OCI-LY1 (cell line): Measurements from ENCODE around the gene GMEB2.

Experiments used
- H2AFZ ChIP-seq: fragments of 200-600 bp; sonication (generic), shearing (Covaris generic); 2 replicates; pipeline ENCODE4 v1.6.0; 2014; ENCODE audit warnings: antibody characterized with exemption, mild to moderate bottlenecking, low read length
- H3F3A ChIP-seq: fragments of 200-600 bp; sonication (generic), shearing (Covaris generic); 2 replicates; pipeline ENCODE4 v1.6.0; 2014; ENCODE audit warnings: mild to moderate bottlenecking, antibody characterized with exemption, low read length, moderate library complexity; ENCODE audit not compliant: insufficient read depth
- H3K27ac ChIP-seq: fragments of 200-600 bp; sonication (generic); 2 replicates; pipeline ENCODE4 v1.5.1; 2014; ENCODE audit warnings: low read length, mixed run types, mild to moderate bottlenecking, low read depth; ENCODE audit not compliant: poor library complexity, severe bottlenecking
- H3K27me3 ChIP-seq: fragments of 200-600 bp; sonication (generic); 2 replicates; pipeline ENCODE4 v1.6.0; 2014; ENCODE audit warnings: antibody characterized with exemption, mild to moderate bottlenecking, low read length, moderate library complexity; ENCODE audit not compliant: insufficient read depth
- H3K36me3 ChIP-seq: fragments of 200-600 bp; sonication (generic); 2 replicates; pipeline ENCODE4 v1.6.1; 2014; ENCODE audit warnings: mild to moderate bottlenecking, antibody characterized with exemption, low read length, moderate library complexity, mixed read lengths; ENCODE audit not compliant: insufficient read depth
- H3K4me1 ChIP-seq: fragments of 200-600 bp; sonication (generic); 2 replicates; pipeline ENCODE4 v1.5.1; 2014; ENCODE audit warnings: mild to moderate bottlenecking, low read length, moderate library complexity; ENCODE audit not compliant: insufficient read depth, severe bottlenecking
- H3K4me2 ChIP-seq: fragments of 200-600 bp; sonication (generic), shearing (Covaris generic); 2 replicates; pipeline ENCODE4 v1.6.1; 2014; ENCODE audit warnings: low read length
- H3K4me3 ChIP-seq: fragments of 200-600 bp; sonication (generic); 2 replicates; pipeline ENCODE4 v1.5.1; 2014; ENCODE audit warnings: low read length, low read depth, mild to moderate bottlenecking, mixed read lengths; ENCODE audit not compliant: poor library complexity, severe bottlenecking
- H3K79me2 ChIP-seq: fragments of 200-600 bp; shearing (Covaris generic); 2 replicates; pipeline ENCODE4 v1.6.1; 2016; ENCODE audit warnings: mixed run types, low read length, mixed read lengths; ENCODE audit not compliant: insufficient read depth
- H3K9ac ChIP-seq: fragments of 200-600 bp; sonication (generic), shearing (Covaris generic); 2 replicates; pipeline ENCODE4 v1.6.1; 2014; ENCODE audit warnings: mild to moderate bottlenecking, low read length, mixed read lengths
- H3K9me2 ChIP-seq: fragments of 200-600 bp; sonication (generic), shearing (Covaris generic); 2 replicates; pipeline ENCODE4 v1.6.1; 2014; ENCODE audit warnings: low read depth, mild to moderate bottlenecking, low read length, mixed read lengths
- H3K9me3 ChIP-seq: fragments of 200-600 bp; shearing (Covaris generic); 2 replicates; pipeline ENCODE4 v1.6.1; 2014; ENCODE audit warnings: low read length, mixed read lengths
- H4K20me1 ChIP-seq: fragments of 200-600 bp; sonication (generic), shearing (Covaris generic); 2 replicates; pipeline ENCODE4 v1.6.0; 2016; ENCODE audit warnings: mild to moderate bottlenecking, low read length; ENCODE audit not compliant: insufficient read depth
- EZH2 ChIP-seq: fragments of 200-600 bp; sonication (generic), shearing (Covaris generic); IDR thresholded peaks from 2 replicates; pipeline ENCODE4 v1.8.0; 2017; ENCODE audit warnings: borderline replicate concordance, mixed run types, mild to moderate bottlenecking, antibody characterized with exemption, low read length, moderate library complexity, mixed read lengths
- TF ChIP-seq, protein P1 (sequence below): fragments of 200-600 bp; sonication (generic), shearing (Covaris generic); IDR thresholded peaks from 2 replicates; pipeline ENCODE4 v1.5.1; 2017; ENCODE audit warnings: mild to moderate bottlenecking, antibody characterized with exemption, low read length, moderate library complexity, mixed read lengths

GMEB2 gene

DNA sequence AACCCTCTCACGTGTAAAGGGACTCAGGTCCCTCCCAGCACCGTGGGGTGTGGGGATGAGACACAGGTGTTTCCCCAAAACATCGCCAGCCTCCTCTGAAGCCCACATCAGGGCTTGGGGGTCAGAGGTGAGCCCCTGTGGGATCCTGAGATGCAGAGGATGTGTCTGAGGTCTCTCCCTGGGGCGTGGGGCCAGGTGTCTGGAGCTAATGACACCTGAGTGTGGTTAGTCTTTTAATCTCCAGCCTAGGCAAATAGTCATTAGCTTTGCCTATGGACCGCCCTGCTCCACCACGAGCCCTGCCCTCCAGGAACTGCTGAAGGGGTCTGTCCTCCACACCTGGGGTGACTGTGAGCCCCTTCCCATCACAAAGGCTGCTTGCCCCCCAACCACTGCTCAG, 81.1 kb downstream of the GMEB2 start:
- H3K27me3 ChIP-seq, result peaks cover 6% of the 10 kb centered on the region; the same call in 1 of the 2 replicates
- H3K79me2 ChIP-seq, result no peaks in the 10 kb centered on the region
- no peak overlapping the region for H3K27ac ChIP-seq
- no peak overlapping the region for H3K9ac ChIP-seq
- H3K36me3 ChIP-seq, result no peaks in the 10 kb centered on the region
- H3K9me2 ChIP-seq, result no peaks in the 10 kb centered on the region
- no peak overlapping the region for H2AFZ ChIP-seq
- H3F3A ChIP-seq, result no peaks in the 10 kb centered on the region
- no peak for TF ChIP-seq EZH2
- TF ChIP-seq, protein P1, sequence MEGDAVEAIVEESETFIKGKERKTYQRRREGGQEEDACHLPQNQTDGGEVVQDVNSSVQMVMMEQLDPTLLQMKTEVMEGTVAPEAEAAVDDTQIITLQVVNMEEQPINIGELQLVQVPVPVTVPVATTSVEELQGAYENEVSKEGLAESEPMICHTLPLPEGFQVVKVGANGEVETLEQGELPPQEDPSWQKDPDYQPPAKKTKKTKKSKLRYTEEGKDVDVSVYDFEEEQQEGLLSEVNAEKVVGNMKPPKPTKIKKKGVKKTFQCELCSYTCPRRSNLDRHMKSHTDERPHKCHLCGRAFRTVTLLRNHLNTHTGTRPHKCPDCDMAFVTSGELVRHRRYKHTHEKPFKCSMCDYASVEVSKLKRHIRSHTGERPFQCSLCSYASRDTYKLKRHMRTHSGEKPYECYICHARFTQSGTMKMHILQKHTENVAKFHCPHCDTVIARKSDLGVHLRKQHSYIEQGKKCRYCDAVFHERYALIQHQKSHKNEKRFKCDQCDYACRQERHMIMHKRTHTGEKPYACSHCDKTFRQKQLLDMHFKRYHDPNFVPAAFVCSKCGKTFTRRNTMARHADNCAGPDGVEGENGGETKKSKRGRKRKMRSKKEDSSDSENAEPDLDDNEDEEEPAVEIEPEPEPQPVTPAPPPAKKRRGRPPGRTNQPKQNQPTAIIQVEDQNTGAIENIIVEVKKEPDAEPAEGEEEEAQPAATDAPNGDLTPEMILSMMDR, result no peak
- H3K9me3 ChIP-seq, result no peaks in the 10 kb centered on the region
- H4K20me1 ChIP-seq, result no peaks in the 10 kb centered on the region
- no peaks in the 10 kb centered on the region for H3K4me1 ChIP-seq
- no peak overlapping the region for H3K4me2 ChIP-seq
- no peak overlapping the region for H3K4me3 ChIP-seq

DNA sequence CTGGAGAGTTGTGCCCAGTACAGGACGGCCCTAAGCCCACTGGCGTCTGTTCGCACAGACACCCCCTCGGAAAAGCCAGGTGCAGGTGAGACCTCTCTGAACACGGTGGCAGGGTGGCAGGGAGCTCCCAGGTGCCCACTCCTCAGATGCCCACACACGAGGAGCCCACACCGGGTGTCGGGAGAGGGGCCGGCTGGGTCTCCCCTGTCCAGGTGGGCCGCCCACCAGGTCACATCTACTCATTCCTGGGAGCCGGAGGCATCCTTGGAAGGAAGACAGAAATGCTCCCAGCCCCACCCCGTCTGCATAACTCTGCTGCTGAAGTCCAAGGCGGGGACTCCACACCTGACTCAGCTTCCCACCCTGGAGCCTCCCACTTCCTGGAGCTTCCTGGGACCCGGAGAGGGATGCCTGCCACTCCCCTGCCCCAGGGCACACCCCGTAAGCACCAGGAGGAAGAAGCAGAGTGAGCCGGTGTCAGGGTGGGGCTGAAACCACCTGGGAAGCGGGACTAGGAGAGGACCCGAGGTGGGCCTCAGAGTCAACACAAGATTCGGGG, 81.9 kb downstream of the GMEB2 start:
- no peaks in the 10 kb centered on the region for H4K20me1 ChIP-seq
- H3K27ac ChIP-seq, result no peak overlapping the region
- no peak overlapping the region for H3K4me2 ChIP-seq
- no peaks in the 10 kb centered on the region for H3F3A ChIP-seq
- TF ChIP-seq, protein P1, result no peak
- no peak for TF ChIP-seq EZH2
- H3K4me3 ChIP-seq, result no peak overlapping the region
- H3K4me1 ChIP-seq, result no peaks in the 10 kb centered on the region
- no peaks in the 10 kb centered on the region for H3K36me3 ChIP-seq
- H2AFZ ChIP-seq, result no peak overlapping the region
- H3K27me3 ChIP-seq, result peaks cover 5% of the 10 kb centered on the region; the same call in 1 of the 2 replicates
- H3K9me2 ChIP-seq, result no peaks in the 10 kb centered on the region
- H3K79me2 ChIP-seq, result no peaks in the 10 kb centered on the region
- H3K9ac ChIP-seq, result no peak overlapping the region
- H3K9me3 ChIP-seq, result no peaks in the 10 kb centered on the region

DNA sequence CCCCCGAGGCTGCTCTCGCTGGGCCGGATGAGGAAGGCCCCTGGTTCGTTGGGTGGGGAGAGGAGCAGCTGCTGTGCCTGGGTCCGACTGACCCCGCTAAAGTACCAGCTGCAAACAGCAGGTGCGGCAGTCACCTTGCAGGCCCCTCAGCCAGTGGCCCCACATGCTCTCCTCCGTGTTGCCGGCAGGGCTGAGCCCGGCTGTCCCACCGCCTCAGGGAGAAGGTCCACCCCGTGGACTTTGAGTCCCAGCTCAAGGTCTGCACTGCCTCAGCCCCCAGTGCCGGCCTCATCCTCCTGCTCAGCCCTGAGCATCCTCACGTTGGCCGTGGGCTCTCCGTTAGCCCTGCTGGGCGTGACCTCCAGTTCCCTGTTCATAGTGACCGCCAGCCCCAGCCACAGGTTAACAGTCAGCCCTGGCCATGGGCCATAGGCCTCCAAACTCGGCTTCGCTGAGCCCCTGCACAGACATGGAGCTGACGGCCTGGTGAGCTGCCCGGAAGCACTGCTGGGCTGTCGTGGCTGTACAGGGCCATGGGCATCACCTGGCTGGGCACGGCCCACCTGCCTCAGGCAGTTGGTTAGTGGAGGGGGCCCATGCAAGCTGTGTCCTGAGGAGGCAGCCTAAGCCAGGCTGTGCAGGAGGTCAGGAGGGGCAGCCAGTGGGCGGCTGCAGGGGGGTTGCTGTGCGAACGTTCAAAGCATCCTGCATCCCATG, 82.5 kb downstream of the GMEB2 start:
- Histone ChIP-seq H4K20me1 (no peaks in the 10 kb centered on the region), H3K36me3 (no peaks in the 10 kb centered on the region), H3F3A (no peaks in the 10 kb centered on the region), H3K4me2 (no peak overlapping the region), H3K27ac (no peak overlapping the region), H3K9ac (no peak overlapping the region), H3K9me2 (no peaks in the 10 kb centered on the region), H3K4me3 (no peak overlapping the region), H2AFZ (no peak overlapping the region), H3K79me2 (no peaks in the 10 kb centered on the region), H3K4me1 (no peaks in the 10 kb centered on the region), H3K27me3 (peaks cover 5% of the 10 kb centered on the region; the same call in 1 of the 2 replicates), H3K9me3 (no peaks in the 10 kb centered on the region)
- no peak for TF ChIP-seq EZH2
- TF ChIP-seq, protein P1, result no peak
